GM18520 (cell line): ENCODE results near the gene CEPT1.
"Not testable (repeated sequence)": the region's sequence is repeated elsewhere in the genome, so short reads cannot be mapped to it uniquely, and the experiment has no call there.

ENCODE experiments used
- ATAC-seq: cut with Tn5 transposase; IDR thresholded peaks from one replicate; pipeline ENCODE4 v1.9.1; 2021; ENCODE audit not compliant: unreplicated experiment

CEPT1 gene

GRCh38 chr1:111208921-111209320 is 68.9 kb downstream of the CEPT1 start:
- no peak for ATAC-seq

GRCh38 chr1:111209622-111210021 is 69.6 kb downstream of the CEPT1 start:
- ATAC-seq: no peak

- no peak for ATAC-seq
Observed at GRCh38 chr1:111211921-111212320, 71.9 kb downstream of the CEPT1 start.

DNA sequence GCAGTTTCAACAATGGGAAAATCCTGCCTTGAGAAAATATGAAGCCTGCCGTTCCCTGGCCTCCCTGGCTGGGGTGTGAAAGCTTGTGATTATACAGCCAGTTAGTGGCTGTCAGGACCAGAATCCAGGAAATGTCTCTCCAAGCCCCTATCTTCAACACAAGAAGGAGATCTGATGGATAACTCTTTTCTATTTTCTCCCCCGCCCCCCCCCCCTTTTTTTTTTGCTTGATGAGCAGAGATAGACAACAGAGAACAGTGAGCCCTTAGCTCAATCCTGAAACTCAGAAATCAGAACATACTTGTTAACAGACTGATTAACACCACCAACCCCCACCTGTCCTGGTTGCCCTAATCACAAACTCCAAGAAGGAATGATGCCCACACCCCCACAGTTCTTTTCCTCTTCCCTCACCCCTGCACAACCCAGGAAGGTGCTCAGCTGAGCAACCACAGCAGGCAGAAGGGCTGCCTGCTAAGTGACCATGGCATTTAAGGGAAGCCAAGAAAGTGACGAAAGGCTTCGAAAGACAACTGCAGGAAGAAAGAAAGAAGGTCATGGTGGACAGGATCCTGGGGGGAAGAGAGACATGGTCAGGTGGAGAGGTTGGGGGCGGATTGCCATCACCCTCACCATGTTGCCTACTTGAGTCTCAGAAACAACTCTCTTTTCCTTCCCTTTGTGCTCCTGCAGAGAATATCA is 72.8 kb downstream of the CEPT1 start:
- ATAC-seq: no peak

GRCh38 chr1:111213412-111213811 is 73.4 kb downstream of the CEPT1 start:
- ATAC-seq: no peak

- no peak for ATAC-seq
Observed at GRCh38 chr1:111214074-111214801, 74.2 kb downstream of the CEPT1 start.

DNA sequence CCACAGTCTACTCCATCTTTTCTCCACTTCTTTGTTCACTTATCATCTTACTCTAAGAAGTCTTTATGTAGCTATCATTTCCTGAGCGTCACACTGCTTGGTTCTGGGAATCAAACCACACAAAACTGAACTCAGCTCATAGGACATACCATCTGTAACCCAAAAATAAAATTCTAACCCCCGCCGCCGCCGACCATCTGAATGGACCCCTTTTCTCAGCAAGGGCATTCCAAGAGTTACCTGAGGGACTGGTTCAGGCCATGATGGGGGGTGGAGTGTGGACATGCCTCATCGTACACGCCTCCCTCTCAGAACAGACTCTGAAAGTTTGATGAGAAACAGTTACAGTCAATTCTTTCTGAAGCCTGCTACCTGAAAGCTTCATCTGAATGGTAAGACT is 74.9 kb downstream of the CEPT1 start:
- no peak for ATAC-seq

GRCh38 chr1:111215285-111215684 is 75.3 kb downstream of the CEPT1 start:
- ATAC-seq: not testable (repeated sequence)

DNA sequence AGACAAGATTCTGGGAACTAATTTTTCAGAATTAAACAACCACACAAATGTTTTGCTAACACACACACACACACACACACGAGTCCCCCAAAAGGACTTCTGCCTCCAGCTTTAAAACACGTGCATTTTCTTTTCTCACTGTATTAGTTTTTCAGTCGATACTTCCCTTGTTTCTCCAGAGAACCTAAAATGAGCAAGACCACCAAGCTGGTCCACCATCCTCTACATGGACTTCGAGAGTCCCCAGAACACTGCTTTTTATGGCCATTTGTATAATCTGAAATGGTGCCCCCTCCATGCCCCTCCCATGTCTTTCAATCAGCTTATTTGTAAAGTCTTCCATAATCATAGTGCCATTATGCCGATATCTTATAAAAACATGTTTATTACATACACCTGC is 76.7 kb downstream of the CEPT1 start:
- ATAC-seq: no peak

DNA sequence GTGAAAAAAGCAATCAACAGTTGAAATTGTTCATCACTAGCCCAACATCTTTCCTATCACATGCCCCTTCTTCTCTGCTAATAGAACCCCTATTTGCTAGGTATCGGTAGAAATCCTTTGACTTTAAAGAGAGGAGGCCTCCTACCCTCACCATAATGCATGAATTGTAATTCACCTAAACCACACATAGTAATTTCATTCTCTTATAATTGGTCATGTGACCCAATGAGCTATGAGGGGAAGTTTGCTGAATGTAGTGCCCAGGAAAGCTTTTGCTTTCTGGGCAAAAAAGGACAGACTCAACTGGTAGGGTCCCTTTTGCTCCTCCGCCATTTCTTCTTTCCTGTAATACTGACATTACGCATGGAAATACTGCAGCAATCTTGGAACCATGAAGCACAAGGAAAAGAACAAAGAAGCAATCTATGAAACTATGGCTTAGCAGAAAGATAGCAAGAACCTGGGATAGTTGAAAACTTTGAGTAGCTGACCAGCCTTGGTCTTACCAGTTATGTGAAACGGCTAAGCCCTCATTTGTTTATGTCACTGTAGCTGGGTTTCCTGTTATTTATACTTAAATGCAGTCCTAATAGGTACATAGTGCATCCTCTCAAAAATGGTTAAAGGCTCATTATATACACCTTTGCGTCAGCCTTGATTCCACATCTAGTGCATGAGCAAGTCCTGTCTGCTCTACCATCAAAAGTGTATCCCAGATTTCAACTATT is 77.3 kb downstream of the CEPT1 start:
- ATAC-seq: no peak

- ATAC-seq: no peak
Observed at GRCh38 chr1:111218701-111219556, 78.9 kb downstream of the CEPT1 start.

DNA sequence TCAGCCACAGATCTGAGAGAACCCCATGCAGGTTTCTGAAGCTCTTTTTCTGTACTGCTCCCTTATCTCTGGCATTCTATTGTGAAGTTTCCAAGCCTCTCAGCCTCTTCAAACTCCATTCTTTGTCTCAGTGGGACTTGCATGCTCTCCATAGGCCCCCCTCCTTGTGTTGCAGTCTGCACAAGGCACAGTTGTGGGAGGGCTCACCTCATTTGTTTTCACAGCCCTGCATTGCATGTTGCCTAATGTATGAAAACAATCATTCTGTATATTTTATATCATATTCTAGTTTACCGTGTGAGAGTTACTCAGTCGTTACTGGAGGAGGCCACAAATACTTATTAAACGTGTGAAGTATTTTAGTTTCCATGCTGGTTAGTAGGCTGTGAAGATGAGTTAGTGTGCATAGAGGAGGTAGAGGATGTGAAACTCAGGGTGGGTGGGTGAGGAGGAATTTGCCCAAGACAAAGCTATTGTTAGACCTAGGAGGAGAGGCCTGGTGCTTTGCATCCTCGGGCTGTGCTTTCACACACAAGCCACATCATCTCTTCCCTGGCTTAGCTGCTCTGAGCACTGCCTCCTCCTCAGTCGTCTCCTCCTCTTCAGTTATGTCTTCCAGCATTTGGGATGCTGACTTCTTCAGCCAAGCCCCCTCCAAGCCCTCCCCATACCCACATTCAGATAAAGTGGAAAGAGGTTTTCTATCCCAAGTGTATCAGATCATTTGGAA is 79.7 kb downstream of the CEPT1 start:
- peak; percentile 23 for ATAC-seq

DNA sequence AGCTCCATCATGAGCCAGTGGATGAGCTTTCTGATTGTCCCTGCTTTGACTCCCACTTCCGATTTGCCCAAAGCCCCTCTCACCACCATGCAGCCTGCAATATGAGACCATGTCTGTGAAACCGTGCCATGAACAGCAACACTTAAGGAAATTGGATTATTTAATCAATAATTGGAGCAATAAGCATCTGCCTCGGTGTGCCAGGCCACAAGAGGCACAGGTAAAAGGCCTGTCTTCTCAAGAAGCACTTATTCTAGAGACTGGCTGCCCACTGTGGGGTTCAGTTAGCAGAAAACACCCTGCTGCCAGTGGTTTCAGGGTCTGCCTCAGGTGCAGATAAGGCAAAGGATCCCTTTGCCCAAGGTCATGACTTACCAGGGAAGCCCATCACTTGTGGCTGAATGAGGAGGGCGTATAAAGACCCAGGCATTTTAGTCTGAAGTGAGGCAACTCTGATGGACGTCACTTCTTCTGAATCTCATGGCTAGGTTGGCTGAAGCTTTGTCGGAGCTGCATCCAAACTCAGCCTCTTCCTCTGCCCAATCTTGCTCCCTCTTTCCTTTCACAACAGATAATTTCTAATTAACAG is 80.4 kb downstream of the CEPT1 start:
- no peak for ATAC-seq

- no peak for ATAC-seq
Observed at GRCh38 chr1:111221276-111221632, 81.2 kb downstream of the CEPT1 start.

DNA sequence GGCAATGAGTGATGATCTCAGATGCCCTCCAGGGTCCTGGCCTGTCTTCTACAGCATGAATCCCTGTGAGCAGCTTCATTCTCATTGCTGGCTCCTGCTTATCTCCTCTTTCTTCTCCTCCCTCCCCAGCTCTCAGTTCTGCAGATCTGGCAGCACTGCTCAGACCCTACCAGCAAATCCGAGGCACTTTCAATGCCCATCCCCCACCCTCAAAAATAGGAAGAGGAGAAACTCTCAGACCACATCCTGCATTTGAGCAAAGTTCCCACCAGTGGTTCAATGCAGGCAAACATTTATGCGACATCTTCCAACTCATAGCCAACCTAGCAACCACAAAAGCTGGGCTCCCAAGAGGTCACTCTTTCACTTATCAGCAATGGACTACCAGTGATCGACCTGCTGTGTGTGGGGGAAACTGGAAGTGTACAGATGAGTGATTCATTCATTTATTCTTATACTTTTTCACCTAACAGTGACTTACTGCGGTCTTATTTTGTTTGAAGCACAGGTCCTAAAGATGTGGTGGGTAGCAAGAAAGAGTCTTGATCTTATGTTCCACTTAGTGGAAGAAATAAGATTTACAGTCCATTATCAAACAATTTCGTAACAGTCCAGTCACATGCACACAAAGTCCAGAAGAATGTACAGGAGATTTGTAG is 81.7 kb downstream of the CEPT1 start:
- peak; percentile 55 for ATAC-seq

GRCh38 chr1:111222308-111223125 is 82.5 kb downstream of the CEPT1 start:
- ATAC-seq: no peak

DNA sequence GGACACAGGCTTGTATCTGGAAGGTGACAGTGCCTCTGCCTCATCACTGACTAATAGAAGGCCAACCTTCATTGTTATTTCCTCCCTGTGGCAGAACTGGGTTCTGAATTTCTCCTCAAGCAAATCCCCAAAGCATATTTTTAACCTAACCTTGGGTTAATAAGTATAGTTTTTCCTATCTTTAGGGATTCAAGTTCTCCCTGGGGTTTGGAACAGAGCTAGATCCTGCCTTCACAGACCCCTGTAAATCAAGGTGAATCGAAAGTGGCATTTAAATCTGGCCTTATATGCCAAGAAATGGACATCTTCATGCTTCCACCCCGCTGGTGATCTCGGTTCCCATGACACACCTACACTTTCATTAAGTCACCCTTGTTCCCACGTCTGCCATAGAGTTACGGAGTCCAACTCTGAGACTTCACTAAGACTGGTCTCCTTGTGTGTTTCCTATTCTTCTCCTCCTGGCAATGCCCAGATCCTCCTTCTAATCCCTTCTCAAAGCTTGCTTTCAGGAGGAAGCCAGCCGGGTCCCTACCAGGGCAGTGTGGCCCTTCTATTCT is 83.2 kb downstream of the CEPT1 start:
- ATAC-seq: no peak

DNA sequence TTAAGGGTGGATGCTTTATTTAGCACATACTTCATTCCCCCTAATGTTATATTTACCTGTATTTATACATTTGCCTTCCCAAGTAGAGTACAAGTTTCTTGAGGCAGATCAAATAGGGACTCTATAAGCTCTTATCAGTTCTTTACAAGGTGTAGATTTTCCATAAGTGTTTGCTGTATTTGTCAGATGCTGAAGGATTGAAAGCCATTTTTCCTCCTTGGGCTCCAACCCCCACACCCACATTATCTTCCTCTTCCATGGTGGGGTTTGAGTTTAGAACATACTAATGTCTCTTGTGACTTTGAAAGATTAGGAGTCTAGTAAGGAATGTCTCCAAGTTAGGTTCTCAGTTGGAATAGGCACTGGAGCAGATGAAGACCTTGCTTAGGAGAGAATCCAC is 85.1 kb downstream of the CEPT1 start:
- no peak for ATAC-seq
